ENCODE results near the gene MND1. TPM values are rescaled to one million over a fixed set of nuclear protein-coding genes. Genes with fewer than 3 reads are reported as not detected.
A peak's percentile ranks its signal among the peaks of the same experiment; 100 is the strongest.

Gene MND1
- total RNA-seq, 6 experiments from 2014 or later, result 4.1 to 9.2 (median 7.3) TPM

DNA sequence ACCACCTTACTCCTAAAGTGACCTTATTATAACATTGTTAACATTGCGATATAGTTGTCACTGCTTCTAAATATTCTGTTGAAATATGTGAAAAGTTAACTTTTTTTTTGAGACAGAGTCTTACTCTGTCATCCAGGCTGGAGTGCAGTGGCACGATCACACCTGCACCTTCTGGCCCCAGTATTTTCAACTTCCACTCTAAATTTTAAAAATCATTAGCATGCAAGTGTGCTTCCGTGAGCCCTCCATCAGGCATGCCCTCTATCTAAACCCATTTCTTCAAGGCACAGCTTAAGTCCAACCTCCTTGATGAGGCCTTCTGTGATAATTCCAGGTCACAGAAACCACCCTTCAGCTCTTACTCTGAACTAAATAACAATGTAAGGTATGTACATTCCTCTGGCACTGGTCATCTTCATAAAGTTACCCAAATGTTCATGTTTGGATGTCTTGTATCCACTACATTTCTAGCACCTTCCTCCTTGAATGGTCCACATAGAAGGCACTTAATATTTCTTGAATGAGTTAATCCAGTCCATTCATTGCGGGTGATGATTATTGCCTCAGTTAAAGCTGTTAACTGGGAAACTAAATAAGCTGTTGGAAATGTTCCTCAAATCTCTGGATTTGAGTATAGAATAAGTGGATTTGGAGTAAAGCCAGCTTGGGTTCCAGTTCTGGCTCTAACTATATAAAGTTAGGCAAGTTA, 83.0 kb downstream of the MND1 start:
- Mint-ChIP-seq H3K4me1 (ENCODE audit: low read depth) (peaks cover 25% of the 10 kb centered on the region), H3K9me3 (no peaks in the 10 kb centered on the region), H3K4me3 (no peak overlapping the region; the same call in 1 of the 2 replicates), H3K36me3 (ENCODE audit: low read depth) (no peaks in the 10 kb centered on the region), H3K27me3 (ENCODE audit: insufficient read depth) (no peaks in the 10 kb centered on the region), H3K27ac (peak overlapping the region; percentile 13)
- TF ChIP-seq, protein P1, sequence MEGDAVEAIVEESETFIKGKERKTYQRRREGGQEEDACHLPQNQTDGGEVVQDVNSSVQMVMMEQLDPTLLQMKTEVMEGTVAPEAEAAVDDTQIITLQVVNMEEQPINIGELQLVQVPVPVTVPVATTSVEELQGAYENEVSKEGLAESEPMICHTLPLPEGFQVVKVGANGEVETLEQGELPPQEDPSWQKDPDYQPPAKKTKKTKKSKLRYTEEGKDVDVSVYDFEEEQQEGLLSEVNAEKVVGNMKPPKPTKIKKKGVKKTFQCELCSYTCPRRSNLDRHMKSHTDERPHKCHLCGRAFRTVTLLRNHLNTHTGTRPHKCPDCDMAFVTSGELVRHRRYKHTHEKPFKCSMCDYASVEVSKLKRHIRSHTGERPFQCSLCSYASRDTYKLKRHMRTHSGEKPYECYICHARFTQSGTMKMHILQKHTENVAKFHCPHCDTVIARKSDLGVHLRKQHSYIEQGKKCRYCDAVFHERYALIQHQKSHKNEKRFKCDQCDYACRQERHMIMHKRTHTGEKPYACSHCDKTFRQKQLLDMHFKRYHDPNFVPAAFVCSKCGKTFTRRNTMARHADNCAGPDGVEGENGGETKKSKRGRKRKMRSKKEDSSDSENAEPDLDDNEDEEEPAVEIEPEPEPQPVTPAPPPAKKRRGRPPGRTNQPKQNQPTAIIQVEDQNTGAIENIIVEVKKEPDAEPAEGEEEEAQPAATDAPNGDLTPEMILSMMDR (IDR thresholded peaks at IDR 0.05), result no peak
- DNase-seq, result peak; percentile 47

DNA sequence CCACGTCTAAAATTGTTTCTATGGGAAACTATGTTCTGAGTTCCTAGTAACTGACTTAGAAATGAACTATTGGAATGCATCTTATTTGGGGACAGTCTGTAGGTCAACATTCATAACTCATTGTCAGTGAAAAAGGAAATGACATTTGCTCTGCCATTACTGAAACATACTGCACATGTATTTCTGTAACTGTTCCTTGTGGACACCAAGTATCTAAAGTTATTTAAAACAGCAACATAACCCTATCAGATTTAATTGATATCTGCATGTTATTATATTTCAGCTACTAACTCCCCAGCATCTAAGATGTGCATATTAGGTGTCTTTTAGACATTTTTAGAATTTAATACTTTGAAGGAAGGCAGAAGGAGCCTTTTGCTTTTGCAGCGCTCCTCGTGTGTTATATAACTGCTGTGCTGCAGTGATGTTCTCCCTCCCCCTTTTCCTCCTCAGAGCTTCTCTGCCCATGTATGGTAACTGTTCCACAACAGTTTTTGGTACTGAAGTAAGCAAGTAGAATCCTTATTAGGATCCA, 84.5 kb downstream of the MND1 start:
- H3K9me3 Mint-ChIP-seq, result no peaks in the 10 kb centered on the region
- peaks cover 1% of the 10 kb centered on the region; the same call in 1 of the 2 replicates for H3K27me3 Mint-ChIP-seq (ENCODE audit: insufficient read depth)
- H3K4me1 Mint-ChIP-seq (ENCODE audit: low read depth), result peaks cover 36% of the 10 kb centered on the region
- TF ChIP-seq, protein P1 (IDR thresholded peaks at IDR 0.05), result no peak
- no peaks in the 10 kb centered on the region for H3K36me3 Mint-ChIP-seq (ENCODE audit: low read depth)
- no peak overlapping the region for H3K4me3 Mint-ChIP-seq
- H3K27ac Mint-ChIP-seq, result no peak overlapping the region
- DNase-seq, result no peak

DNA sequence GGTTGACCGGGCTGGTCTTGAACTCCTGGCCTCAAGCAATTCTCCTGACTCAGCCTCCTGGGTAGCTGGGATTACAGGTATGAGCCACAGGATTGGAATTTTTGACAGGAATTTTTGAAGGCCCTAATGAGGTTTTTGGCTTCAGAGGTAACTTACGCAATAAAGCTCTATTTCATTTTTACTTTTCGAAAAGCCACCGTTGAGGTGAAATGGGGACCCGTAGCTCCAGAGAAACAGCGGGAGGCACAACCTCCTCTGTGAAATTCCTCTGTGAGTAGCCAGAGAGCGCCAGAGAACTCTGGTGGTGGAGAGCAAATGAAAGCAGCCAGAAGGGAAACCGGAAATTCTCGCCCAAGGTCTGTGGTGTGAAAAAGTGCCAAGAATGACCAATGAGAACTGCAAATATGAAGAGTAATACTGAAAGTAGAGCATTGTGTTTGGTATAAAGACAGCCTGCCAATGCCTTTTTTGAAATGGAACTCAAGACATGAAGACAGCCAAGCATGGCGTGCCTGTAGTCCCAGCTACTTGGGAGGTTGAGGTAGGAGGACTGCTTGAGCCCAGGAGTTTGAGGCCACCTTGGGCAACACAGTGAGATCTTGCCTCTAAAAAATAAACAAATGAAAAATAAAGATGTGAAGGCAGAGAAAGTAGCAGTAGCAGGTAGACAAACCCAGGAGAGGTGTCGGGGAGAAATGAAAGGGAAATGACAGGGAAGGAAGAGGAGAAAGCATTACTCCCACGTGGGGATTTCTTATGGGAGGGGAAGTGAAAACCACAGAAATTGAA, 88.7 kb downstream of the MND1 start:
- Mint-ChIP-seq H3K36me3 (ENCODE audit: low read depth) (no peaks in the 10 kb centered on the region), H3K27me3 (ENCODE audit: insufficient read depth) (peaks cover 3% of the 10 kb centered on the region), H3K27ac (no peak overlapping the region), H3K4me1 (ENCODE audit: low read depth) (peaks cover 25% of the 10 kb centered on the region), H3K9me3 (no peaks in the 10 kb centered on the region), H3K4me3 (no peak overlapping the region)
- DNase-seq, result peak; percentile 46
- TF ChIP-seq, protein P1 (IDR thresholded peaks at IDR 0.05), result peak; percentile 53

DNA sequence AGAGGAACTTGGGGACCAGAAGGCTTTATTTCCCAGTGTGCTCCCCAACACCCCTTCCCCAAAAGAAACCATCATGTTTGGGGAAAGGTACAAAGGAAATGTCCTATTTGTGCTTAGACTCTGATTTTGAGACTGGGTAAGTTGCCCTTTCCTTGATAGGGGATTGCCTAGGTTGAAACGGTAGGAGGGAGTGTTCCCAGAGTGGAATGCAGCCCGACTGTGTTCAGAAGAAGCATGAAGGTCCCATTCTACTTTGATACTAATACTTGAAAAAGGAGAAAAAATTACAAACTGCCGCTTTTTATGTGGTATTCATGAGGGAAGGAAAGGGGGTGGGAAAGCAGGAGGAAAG, 89.2 kb downstream of the MND1 start:
- H3K36me3 Mint-ChIP-seq (ENCODE audit: low read depth), result no peaks in the 10 kb centered on the region
- H3K27ac Mint-ChIP-seq, result no peak overlapping the region
- H3K9me3 Mint-ChIP-seq, result no peaks in the 10 kb centered on the region
- peaks cover 19% of the 10 kb centered on the region for H3K4me1 Mint-ChIP-seq (ENCODE audit: low read depth)
- no peak overlapping the region for H3K4me3 Mint-ChIP-seq
- TF ChIP-seq, protein P1 (IDR thresholded peaks at IDR 0.05), result no peak
- DNase-seq, result no peak
- peaks cover 5% of the 10 kb centered on the region for H3K27me3 Mint-ChIP-seq (ENCODE audit: insufficient read depth)

DNA sequence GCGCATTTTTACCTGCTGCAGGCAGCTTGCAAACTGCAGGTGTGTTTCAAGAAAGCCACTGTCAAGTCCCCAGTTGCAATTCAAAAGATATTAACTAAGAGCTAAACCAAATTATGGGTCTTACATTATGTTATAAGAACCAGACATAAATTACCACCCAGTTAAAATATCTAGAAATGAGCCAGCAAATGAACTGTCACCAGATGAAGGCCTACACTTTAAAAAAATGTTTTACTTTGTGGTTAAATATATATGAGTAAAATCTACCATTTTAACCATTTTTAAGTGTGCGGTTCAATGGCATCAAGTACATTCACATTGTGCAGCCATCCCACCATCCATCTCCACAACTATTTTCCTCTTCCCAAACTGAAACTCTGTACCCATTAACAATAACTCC, 89.7 kb downstream of the MND1 start:
- no peak overlapping the region for H3K27ac Mint-ChIP-seq
- TF ChIP-seq, protein P1 (IDR thresholded peaks at IDR 0.05), result no peak
- no peak for DNase-seq
- peaks cover 15% of the 10 kb centered on the region for H3K4me1 Mint-ChIP-seq (ENCODE audit: low read depth)
- peaks cover 5% of the 10 kb centered on the region for H3K27me3 Mint-ChIP-seq (ENCODE audit: insufficient read depth)
- H3K4me3 Mint-ChIP-seq, result no peak overlapping the region
- H3K36me3 Mint-ChIP-seq (ENCODE audit: low read depth), result no peaks in the 10 kb centered on the region
- no peaks in the 10 kb centered on the region for H3K9me3 Mint-ChIP-seq

Data from HFFc6 (cell line).